ENCODE results near the gene FLACC1. TPM values are rescaled to one million over a fixed set of nuclear protein-coding genes. Genes with fewer than 3 reads are reported as not detected.
"Not testable (repeated sequence)": the region's sequence is repeated elsewhere in the genome, so short reads cannot be mapped to it uniquely, and the experiment has no call there.

Gene FLACC1
- total RNA-seq, 1 experiment from 2014 or later = 0.17 TPM

DNA sequence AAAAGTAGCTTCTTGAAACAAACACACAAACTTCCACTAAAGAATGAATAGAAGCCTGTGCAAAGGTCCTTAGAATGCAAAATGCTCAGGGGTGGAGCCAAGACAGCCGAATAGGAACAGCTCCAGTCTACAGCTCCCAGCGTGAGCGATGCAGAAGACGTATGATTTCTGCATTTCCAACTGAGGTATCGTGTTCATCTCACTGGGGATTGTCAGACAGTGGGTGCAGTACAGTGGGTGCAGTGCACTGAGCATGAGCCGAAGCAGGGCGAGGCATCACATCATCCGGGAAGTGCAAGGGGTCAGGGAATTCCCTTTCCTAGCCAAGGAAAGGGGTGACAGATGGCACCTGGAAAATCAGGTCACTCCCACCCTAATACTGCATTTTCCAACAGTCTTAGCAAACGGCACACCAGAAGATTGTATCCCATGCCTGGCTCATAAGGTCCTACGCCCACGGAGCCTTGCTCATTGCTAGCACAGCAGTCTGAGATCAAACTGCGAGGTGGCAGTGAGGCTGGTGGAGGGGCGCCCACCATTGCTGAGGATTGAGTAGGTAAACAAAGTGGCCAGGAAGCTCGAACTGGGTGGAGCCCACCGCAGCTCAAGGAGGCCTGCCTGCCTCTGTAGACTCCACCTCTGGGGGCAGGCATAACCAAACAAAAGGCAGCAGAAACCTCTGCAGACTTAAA, 66.5 kb downstream of the FLACC1 start:
- POLR2A ChIA-PET; H3K27ac Mint-ChIP-seq; ATAC-seq; H3K4me1 Mint-ChIP-seq; H3K4me3 Mint-ChIP-seq; CTCF ChIA-PET; DNase-seq (ENCODE audit: low spot score): not testable (repeated sequence)
- Mint-ChIP-seq H3K9me3 (peaks cover 32% of the 10 kb centered on the region), H3K27me3 (ENCODE audit: low read depth) (peaks cover 24% of the 10 kb centered on the region), H3K36me3 (peaks cover 12% of the 10 kb centered on the region)

DNA sequence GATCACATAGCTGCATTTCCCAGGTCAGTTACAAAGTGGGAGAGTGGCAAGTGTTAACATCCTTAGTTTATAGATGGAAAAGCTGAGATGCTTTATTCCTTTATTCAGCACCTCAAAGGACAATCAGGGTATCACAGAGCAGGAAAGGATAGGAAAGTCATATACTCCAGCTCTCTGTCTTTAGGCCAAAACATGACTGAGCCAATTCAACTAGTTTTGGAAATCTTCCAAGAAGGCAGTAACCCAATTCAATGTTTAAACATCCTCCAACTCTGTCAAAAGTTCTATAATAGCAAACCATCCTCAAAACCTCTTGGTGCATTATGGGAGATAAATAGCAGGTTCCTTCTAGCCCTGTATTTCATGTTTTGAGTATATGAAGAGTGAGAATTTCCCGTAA, 71.6 kb downstream of the FLACC1 start:
- ChIA-PET POLR2A (no interaction called here), CTCF (interaction anchor here (1.6 kb wide), 1 partner anchor 9 kb away, joined by 3 read pairs; no protein-coding TSS in a partner anchor)
- H3K4me1 Mint-ChIP-seq = no peaks in the 10 kb centered on the region

DNA sequence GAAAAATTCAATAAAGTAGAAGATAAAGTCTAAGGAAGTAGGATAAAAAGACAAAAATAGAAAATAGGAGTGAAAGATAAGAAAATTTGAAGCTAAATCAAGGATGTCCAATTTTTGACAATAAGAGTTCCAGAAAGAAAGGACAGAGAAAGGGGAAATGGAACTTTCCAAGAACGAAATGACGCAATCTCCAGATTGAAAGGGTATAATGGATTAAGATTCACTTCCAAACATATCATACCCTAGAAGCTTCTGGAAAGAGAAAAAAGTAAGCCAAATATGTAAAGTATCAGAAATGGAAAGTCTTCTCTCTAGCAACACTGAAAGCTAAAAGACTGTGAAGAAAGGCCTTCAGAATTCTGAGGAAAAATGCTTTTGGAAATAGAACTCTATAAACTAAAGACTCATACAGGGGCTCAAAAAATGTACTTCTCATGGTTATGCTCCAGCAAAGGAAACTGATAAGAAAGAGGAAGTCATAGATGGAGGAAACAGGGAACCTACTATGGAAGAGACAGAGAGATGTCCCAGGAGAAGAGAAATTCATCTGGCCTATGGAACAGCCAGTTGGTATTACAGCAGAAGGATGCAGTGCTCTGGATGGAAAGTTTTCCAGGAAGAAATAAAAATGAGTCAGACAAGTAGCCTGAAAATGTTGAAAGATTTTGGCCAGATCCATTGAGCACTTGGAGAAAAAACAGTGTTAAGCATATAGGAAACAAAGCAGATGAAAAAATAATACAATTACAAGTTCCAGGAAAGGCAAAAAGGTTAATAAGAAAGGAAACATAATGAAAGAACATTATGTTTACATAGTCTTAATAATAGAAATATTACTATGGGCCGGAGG, 76.7 kb downstream of the FLACC1 start:
- H3K27me3 Mint-ChIP-seq (ENCODE audit: low read depth) = peaks cover 8% of the 10 kb centered on the region
- ATAC-seq (no peak), DNase-seq (ENCODE audit: low spot score) (no peak)
- no peaks in the 10 kb centered on the region for H3K36me3 Mint-ChIP-seq
- H3K9me3 Mint-ChIP-seq = no peaks in the 10 kb centered on the region
- H3K4me3 Mint-ChIP-seq = no peak overlapping the region
- TF ChIP-seq ZNF263 (CRISPR knock-in tag; IDR thresholded peaks at IDR 0.05; ENCODE audit: low read depth) (no peak), ZNF232 (CRISPR knock-in tag; IDR thresholded peaks at IDR 0.05) (no peak)
- TF ChIP-seq, protein P1, sequence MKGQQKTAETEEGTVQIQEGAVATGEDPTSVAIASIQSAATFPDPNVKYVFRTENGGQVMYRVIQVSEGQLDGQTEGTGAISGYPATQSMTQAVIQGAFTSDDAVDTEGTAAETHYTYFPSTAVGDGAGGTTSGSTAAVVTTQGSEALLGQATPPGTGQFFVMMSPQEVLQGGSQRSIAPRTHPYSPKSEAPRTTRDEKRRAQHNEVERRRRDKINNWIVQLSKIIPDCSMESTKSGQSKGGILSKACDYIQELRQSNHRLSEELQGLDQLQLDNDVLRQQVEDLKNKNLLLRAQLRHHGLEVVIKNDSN (CRISPR knock-in tag; IDR thresholded peaks at IDR 0.05) = no peak
- ChIA-PET POLR2A (no interaction called here), CTCF (no interaction called here)
- no peaks in the 10 kb centered on the region for H3K4me1 Mint-ChIP-seq
- H3K27ac Mint-ChIP-seq = no peak overlapping the region

More for the DNA sequence above, 71.6 kb downstream of the FLACC1 start:
- Mint-ChIP-seq H3K27me3 (ENCODE audit: low read depth) (peaks cover 14% of the 10 kb centered on the region), H3K27ac (no peak overlapping the region), H3K36me3 (peaks cover 6% of the 10 kb centered on the region), H3K4me3 (no peak overlapping the region), H3K9me3 (peaks cover 8% of the 10 kb centered on the region)
- no peak for TF ChIP-seq ZNF263 (CRISPR knock-in tag; IDR thresholded peaks at IDR 0.05; ENCODE audit: low read depth)
- TF ChIP-seq, protein P2, sequence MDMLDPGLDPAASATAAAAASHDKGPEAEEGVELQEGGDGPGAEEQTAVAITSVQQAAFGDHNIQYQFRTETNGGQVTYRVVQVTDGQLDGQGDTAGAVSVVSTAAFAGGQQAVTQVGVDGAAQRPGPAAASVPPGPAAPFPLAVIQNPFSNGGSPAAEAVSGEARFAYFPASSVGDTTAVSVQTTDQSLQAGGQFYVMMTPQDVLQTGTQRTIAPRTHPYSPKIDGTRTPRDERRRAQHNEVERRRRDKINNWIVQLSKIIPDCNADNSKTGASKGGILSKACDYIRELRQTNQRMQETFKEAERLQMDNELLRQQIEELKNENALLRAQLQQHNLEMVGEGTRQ (CRISPR knock-in tag; IDR thresholded peaks at IDR 0.05) = no peak
- TF ChIP-seq, protein P3, sequence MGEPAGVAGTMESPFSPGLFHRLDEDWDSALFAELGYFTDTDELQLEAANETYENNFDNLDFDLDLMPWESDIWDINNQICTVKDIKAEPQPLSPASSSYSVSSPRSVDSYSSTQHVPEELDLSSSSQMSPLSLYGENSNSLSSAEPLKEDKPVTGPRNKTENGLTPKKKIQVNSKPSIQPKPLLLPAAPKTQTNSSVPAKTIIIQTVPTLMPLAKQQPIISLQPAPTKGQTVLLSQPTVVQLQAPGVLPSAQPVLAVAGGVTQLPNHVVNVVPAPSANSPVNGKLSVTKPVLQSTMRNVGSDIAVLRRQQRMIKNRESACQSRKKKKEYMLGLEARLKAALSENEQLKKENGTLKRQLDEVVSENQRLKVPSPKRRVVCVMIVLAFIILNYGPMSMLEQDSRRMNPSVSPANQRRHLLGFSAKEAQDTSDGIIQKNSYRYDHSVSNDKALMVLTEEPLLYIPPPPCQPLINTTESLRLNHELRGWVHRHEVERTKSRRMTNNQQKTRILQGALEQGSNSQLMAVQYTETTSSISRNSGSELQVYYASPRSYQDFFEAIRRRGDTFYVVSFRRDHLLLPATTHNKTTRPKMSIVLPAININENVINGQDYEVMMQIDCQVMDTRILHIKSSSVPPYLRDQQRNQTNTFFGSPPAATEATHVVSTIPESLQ (CRISPR knock-in tag; IDR thresholded peaks at IDR 0.05) = no peak
- TF ChIP-seq PRRX2 (CRISPR knock-in tag; IDR thresholded peaks at IDR 0.05) = no peak
- TF ChIP-seq, protein P4, sequence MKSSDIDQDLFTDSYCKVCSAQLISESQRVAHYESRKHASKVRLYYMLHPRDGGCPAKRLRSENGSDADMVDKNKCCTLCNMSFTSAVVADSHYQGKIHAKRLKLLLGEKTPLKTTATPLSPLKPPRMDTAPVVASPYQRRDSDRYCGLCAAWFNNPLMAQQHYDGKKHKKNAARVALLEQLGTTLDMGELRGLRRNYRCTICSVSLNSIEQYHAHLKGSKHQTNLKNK (CRISPR knock-in tag; IDR thresholded peaks at IDR 0.05) = no peak
- TF ChIP-seq, protein P5, sequence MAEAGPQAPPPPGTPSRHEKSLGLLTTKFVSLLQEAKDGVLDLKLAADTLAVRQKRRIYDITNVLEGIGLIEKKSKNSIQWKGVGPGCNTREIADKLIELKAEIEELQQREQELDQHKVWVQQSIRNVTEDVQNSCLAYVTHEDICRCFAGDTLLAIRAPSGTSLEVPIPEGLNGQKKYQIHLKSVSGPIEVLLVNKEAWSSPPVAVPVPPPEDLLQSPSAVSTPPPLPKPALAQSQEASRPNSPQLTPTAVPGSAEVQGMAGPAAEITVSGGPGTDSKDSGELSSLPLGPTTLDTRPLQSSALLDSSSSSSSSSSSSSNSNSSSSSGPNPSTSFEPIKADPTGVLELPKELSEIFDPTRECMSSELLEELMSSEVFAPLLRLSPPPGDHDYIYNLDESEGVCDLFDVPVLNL (CRISPR knock-in tag; IDR thresholded peaks at IDR 0.05; ENCODE audit: borderline replicate concordance, low read depth) = no peak
- TF ChIP-seq, protein P6, sequence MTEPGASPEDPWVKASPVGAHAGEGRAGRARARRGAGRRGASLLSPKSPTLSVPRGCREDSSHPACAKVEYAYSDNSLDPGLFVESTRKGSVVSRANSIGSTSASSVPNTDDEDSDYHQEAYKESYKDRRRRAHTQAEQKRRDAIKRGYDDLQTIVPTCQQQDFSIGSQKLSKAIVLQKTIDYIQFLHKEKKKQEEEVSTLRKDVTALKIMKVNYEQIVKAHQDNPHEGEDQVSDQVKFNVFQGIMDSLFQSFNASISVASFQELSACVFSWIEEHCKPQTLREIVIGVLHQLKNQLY (CRISPR knock-in tag; IDR thresholded peaks at IDR 0.05) = no peak
- TF ChIP-seq, protein P7, sequence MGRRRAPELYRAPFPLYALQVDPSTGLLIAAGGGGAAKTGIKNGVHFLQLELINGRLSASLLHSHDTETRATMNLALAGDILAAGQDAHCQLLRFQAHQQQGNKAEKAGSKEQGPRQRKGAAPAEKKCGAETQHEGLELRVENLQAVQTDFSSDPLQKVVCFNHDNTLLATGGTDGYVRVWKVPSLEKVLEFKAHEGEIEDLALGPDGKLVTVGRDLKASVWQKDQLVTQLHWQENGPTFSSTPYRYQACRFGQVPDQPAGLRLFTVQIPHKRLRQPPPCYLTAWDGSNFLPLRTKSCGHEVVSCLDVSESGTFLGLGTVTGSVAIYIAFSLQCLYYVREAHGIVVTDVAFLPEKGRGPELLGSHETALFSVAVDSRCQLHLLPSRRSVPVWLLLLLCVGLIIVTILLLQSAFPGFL (CRISPR knock-in tag; IDR thresholded peaks at IDR 0.05; ENCODE audit: borderline replicate concordance) = no peak
- no peak for ATAC-seq
- DNase-seq (ENCODE audit: low spot score) = no peak
